Right lobe of liver (tissue), 4 donors: ENCODE measurements around the gene DNAJA2.

Experiments
- POLR2A ChIP-seq: fragments of 450-650 bp; IDR thresholded peaks from one replicate; pipeline ENCODE4 v1.6.1; 2017; ENCODE audit warnings: antibody characterized with exemption, mild to moderate bottlenecking
- TF ChIP-seq, protein P1 (sequence below), 4 donors: fragments of 200-600 bp in 3 of 4; fragments of 450-650 bp in 1 of 4; IDR thresholded peaks; one replicate each; pipeline versions ENCODE4 v1.5.1 to v1.8.0; 2016 to 2022; ENCODE audit warnings: antibody characterized with exemption in 4 of 4, mild to moderate bottlenecking in 2 of 4
- donor health status: DM: no; HTN: no; CAD: no.
- donor health status: DM: no; HTN: no; CAD: no.
- donor health status: DM: no; HTN: yes; CAD: no.

GRCh38 chr16:46974352-46974751, 878 bp upstream of the DNAJA2 start:
- TF ChIP-seq, protein P1, sequence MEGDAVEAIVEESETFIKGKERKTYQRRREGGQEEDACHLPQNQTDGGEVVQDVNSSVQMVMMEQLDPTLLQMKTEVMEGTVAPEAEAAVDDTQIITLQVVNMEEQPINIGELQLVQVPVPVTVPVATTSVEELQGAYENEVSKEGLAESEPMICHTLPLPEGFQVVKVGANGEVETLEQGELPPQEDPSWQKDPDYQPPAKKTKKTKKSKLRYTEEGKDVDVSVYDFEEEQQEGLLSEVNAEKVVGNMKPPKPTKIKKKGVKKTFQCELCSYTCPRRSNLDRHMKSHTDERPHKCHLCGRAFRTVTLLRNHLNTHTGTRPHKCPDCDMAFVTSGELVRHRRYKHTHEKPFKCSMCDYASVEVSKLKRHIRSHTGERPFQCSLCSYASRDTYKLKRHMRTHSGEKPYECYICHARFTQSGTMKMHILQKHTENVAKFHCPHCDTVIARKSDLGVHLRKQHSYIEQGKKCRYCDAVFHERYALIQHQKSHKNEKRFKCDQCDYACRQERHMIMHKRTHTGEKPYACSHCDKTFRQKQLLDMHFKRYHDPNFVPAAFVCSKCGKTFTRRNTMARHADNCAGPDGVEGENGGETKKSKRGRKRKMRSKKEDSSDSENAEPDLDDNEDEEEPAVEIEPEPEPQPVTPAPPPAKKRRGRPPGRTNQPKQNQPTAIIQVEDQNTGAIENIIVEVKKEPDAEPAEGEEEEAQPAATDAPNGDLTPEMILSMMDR (IDR thresholded peaks at IDR 0.05) = no peak
- no peak for TF ChIP-seq POLR2A
